ENCODE results near the gene PLRG1.
A peak's percentile ranks its signal among the peaks of the same experiment; 100 is the strongest.

The PLRG1 gene

GRCh38 chr4:154507156-154507555 is 43.0 kb downstream of the PLRG1 start:
- H3K27ac ChIP-seq (ENCODE audit: low read depth, low read length) = no peak overlapping the region
- H3F3A ChIP-seq (ENCODE audit: control insufficient read depth, insufficient read depth) = no peaks in the 10 kb centered on the region
- no peaks in the 10 kb centered on the region for H3K36me3 ChIP-seq (ENCODE audit: control insufficient read depth, low read length)
- H3K79me2 ChIP-seq (ENCODE audit: control insufficient read depth, low read length) = no peaks in the 10 kb centered on the region
- no peaks in the 10 kb centered on the region for H3K9me2 ChIP-seq (replicated peaks; ENCODE audit: control insufficient read depth, low read length)
- no peaks in the 10 kb centered on the region for H4K20me1 ChIP-seq (ENCODE audit: control insufficient read depth, insufficient read depth, low read depth, low read length)
- H3K4me2 ChIP-seq (ENCODE audit: low read length) = no peak overlapping the region
- 0 out of 2 replicates have a peak, but pooled peaks cover under 1% of the 10 kb centered on the region for H3K4me1 ChIP-seq (ENCODE audit: control insufficient read depth, low read length)
- H3K4me3 ChIP-seq (ENCODE audit: low read length) = no peak overlapping the region
- H3K27me3 ChIP-seq (ENCODE audit: control insufficient read depth, low read length) = peaks cover 3% of the 10 kb centered on the region
- no peak for TF ChIP-seq EZH2phosphoT487 (IDR thresholded peaks at IDR 0.05; ENCODE audit: borderline replicate concordance, low read length)
- no peak for TF ChIP-seq CTCF (IDR thresholded peaks at IDR 0.05; ENCODE audit: low read depth, low read length, poor library complexity, severe bottlenecking)
- H3K9me3 ChIP-seq (ENCODE audit: control insufficient read depth, insufficient read depth, low read length) = no peaks in the 10 kb centered on the region

DNA sequence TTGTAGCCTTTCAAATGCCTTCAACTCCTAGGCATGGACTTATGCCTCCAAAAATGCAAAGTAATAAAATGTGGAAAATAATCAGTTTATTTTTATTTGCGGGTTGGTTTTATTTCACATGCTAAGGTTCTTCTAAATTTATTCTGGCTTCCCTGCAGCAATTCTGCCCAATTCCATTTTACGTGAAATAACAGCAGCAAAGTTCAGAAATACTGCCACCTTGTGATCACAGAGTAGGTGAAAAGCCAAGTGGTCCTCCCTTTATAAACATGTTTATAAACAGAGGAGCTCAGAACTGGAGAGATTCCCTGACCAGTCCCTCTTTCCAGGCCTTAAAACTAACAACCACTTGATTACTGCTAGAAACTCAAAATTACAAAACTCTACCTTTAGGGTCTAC is 43.9 kb downstream of the PLRG1 start:
- no peaks in the 10 kb centered on the region for H3K9me2 ChIP-seq (replicated peaks; ENCODE audit: control insufficient read depth, low read length)
- H3K4me3 ChIP-seq (ENCODE audit: low read length) = no peak overlapping the region
- H4K20me1 ChIP-seq (ENCODE audit: control insufficient read depth, insufficient read depth, low read depth, low read length) = no peaks in the 10 kb centered on the region
- no peaks in the 10 kb centered on the region for H3K79me2 ChIP-seq (ENCODE audit: control insufficient read depth, low read length)
- H3K27ac ChIP-seq (ENCODE audit: low read depth, low read length) = no peak overlapping the region
- TF ChIP-seq CTCF (IDR thresholded peaks at IDR 0.05; ENCODE audit: low read depth, low read length, poor library complexity, severe bottlenecking) = peak; percentile 53
- no peak for TF ChIP-seq EZH2phosphoT487 (IDR thresholded peaks at IDR 0.05; ENCODE audit: borderline replicate concordance, low read length)
- H3K4me2 ChIP-seq (ENCODE audit: low read length) = no peak overlapping the region
- H3K9me3 ChIP-seq (ENCODE audit: control insufficient read depth, insufficient read depth, low read length) = no peaks in the 10 kb centered on the region
- peaks cover 3% of the 10 kb centered on the region for H3K27me3 ChIP-seq (ENCODE audit: control insufficient read depth, low read length)
- H3K36me3 ChIP-seq (ENCODE audit: control insufficient read depth, low read length) = no peaks in the 10 kb centered on the region
- H3F3A ChIP-seq (ENCODE audit: control insufficient read depth, insufficient read depth) = no peaks in the 10 kb centered on the region
- H3K4me1 ChIP-seq (ENCODE audit: control insufficient read depth, low read length) = no peaks in the 10 kb centered on the region

GRCh38 chr4:154503598-154503997 is 46.6 kb downstream of the PLRG1 start:
- Histone ChIP-seq H3K27ac (ENCODE audit: low read depth, low read length) (no peak overlapping the region), H3K36me3 (ENCODE audit: control insufficient read depth, low read length) (no peaks in the 10 kb centered on the region), H4K20me1 (ENCODE audit: control insufficient read depth, insufficient read depth, low read depth, low read length) (no peaks in the 10 kb centered on the region), H3F3A (ENCODE audit: control insufficient read depth, insufficient read depth) (no peaks in the 10 kb centered on the region), H3K4me1 (ENCODE audit: control insufficient read depth, low read length) (no peaks in the 10 kb centered on the region), H3K9me2 (replicated peaks; ENCODE audit: control insufficient read depth, low read length) (no peaks in the 10 kb centered on the region), H3K9me3 (ENCODE audit: control insufficient read depth, insufficient read depth, low read length) (no peaks in the 10 kb centered on the region), H3K79me2 (ENCODE audit: control insufficient read depth, low read length) (no peaks in the 10 kb centered on the region), H3K4me2 (ENCODE audit: low read length) (no peak overlapping the region), H3K27me3 (ENCODE audit: control insufficient read depth, low read length) (peaks cover 4% of the 10 kb centered on the region), H3K4me3 (ENCODE audit: low read length) (no peak overlapping the region)
- peak; percentile 56 for TF ChIP-seq CTCF (IDR thresholded peaks at IDR 0.05; ENCODE audit: low read depth, low read length, poor library complexity, severe bottlenecking)
- no peak for TF ChIP-seq EZH2phosphoT487 (IDR thresholded peaks at IDR 0.05; ENCODE audit: borderline replicate concordance, low read length)
